ELR (cell line): ENCODE measurements around the gene IL1RAPL1.
"Not testable (repeated sequence)": the region's sequence is repeated elsewhere in the genome, so short reads cannot be mapped to it uniquely, and the experiment has no call there.

Experiments used
- DNase-seq: peaks from one replicate; pipeline ENCODE4 v3.0.0-alpha.2; 2015; ENCODE audit warnings: low read depth

IL1RAPL1 gene

DNA sequence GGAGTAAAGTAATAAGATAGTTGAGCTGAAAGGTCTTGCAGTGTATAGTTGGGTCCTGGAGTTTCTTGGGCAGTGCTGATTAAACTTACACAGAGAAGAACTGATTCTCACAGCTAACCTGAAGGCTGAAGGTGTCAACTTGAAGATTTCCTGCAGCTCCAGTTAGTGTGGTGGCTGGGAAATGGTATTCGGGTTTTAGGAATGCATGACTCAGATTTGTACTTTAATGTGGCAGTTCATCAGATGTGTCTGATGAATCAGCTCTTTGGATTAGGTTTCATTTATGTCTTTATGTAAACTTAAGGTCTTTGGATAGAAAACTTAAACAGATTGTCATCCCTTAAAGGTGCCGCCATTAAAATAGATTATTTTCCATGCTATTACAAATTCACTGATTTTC is 200.0 kb downstream of the IL1RAPL1 start:
- peak; percentile 4 for DNase-seq

DNA sequence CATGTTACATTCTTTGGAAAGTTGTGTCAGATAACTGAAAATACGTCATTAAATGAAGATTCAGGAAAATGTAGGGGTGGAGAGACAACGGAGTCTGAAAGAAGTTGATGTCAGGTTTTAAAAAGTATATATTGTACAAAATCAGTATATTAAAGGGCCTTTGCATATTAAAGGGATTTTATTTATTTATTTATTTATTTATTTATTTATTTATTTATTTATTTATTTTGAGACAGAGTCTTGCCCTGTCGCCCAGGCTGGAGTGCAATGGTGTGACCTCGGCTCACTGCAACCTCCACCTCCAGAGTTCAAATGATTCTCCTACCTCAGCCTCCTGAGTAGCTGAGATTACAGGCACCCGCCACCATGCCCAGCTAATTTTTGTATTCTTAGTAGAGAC is 213.4 kb downstream of the IL1RAPL1 start:
- not testable (repeated sequence) for DNase-seq

DNA sequence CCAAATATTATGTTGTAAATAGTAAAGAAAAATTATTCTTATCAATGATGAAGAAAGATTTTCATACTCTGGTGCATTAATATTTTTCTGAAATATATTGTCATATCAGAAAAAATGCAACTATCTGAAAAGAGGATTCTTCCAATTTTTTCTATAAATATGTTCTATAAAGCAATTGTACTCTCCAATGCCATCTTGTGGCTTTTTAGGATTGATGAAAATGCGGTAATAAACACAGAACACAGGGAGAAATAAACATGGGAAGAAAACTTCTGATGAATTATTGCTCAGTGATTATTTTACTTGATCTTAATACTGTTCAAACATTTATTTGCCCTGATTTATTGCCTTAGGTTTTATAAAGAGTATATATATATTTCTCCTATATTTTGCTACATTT is 215.4 kb downstream of the IL1RAPL1 start:
- no peak for DNase-seq

DNA sequence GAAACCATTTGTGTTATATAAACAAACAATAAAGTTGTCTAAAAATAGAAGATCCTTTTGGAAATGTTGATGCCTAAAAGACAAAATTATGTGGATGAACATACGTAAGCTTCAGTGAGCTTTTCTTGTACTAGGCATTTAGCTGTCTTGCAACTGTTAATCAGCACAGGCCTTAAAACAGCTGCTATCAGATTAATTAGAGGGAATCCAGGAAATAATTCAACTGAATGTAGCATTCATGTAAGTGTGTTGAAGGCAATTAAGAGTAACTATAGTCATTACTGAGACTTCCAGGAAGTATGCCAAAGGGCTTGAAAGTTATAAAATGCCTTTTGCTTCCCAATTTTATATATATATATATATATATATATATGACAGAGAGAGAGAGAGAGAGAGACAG is 248.7 kb downstream of the IL1RAPL1 start:
- no peak for DNase-seq

DNA sequence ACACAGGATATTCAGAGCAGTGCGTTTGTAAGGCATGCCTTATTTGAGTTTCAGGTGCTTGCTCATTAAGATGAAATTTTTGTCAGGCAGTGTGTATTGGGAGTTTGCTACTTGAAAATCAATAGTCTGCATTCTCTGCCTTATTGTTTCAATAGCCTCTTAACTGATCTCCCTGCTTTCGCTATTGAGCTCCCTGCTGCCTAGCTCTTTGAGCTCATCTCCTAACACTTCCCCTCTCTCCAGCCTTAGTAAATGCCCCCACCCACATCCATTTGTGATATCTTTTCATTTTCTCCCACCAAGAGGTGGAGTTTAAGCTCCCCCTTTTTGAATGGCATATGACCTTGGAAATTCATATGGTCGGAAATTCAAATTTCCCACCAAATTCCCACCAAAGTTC is 256.6 kb downstream of the IL1RAPL1 start:
- no peak for DNase-seq

DNA sequence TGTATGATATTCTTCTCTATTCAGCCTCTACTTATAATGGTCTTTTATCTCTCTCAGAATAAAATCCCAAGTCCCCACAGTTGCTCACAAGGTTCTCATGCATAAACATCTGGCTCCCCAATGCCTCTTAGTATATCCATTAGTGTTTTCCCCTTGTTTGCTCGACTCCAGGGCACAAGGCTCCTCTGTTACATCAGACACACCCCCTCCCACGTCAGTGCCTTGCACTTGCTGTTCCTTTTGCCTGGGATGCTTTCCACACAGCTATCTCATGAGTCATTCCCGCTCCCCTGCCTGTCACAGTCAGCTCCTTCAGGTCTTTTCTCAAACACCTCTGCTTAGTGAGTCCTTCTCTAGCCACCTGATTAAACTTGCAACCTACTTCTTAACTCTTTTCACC is 260.2 kb downstream of the IL1RAPL1 start:
- peak; percentile 0 for DNase-seq

DNA sequence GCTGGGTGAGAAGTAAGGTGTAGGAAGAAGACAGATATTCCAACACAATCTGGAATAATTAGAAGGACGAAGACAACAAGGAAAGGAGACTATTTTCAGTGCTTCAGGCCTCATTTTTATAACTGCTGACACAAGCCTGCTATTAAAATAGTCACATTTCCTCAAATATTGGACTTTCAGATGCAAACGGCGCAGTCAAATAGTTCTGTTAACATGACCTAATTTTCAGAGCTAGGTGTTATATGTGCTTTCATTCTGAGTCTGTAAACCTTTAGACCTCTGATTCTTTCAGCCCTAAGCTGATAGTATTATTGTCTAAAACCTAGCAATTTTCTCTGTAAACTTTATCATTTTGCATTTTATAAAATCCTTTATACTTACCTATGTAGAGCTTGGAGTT is 261.5 kb downstream of the IL1RAPL1 start:
- DNase-seq: no peak

DNA sequence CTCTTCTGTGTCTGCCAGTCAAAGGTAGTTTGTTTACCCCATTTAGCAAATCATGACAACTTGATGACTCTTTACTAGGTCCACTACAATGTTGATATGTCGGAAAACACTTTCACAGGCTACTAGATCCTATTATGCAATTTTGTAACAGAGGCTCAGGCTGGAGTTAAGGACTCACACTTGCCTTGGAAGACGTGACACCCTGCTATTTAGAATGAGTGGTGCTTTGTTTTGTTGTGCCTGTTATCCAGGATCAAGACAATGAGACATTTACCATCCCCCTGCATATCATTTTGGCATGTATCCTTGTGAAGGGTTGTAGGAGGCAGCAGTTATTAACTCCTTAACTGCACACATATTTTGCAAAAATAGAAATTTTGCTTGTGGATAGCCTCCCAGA is 263.7 kb downstream of the IL1RAPL1 start:
- no peak for DNase-seq

DNA sequence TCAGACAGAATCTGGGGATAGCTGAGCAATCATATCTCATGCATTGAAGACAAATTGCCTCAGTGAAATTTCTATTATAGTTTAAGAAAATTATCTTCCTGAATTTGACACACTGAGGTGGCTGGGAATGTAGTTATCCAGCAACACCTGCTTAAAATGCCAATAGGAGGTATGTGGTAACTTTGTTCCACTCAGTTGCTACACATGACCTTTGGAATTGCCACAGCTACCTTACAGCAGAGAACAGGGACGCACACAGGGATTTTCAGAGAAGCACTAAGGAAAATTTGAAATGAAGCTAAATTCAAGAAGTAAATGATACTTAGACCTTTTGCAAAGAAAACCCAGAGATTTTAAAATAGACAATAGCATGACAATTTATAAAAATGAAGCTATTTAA is 264.6 kb downstream of the IL1RAPL1 start:
- DNase-seq: no peak

DNA sequence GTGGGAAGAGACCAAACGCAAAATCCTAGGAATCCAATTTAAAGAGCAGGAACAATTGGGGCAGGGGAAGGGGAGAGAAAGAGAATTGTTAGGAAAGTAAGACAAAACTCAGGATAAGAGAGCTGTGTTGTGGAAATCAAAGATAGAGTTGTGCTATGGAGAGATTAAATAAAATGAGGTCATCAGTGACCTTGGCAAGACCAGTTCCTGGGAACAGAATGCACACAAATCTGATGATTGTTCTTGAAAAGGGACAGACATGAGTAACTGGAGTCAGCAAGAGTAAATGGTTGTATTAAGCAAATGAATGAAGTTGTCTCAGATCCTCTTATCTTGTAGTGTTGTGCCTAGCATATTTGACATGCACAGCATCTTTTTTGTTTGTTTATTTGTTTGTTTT is 267.4 kb downstream of the IL1RAPL1 start:
- DNase-seq: no peak

DNA sequence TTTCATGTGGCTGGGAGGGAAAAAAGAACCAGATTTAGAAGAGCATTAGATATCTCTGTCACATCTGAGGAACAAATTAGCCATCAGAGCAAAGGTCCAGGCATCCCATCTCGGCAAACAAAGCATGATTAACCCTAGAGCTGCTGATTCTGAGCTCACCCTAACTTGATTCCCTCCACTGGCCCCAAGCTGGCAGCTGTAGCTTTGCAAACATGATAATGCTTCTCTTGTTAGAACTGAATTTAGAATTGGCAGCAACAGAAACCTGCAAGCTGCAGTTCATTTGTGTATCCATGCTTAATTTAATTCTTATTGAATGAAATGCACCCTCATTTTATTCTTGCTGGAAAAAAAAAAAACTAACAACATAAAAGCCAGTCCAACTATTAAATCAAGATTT is 289.2 kb downstream of the IL1RAPL1 start:
- DNase-seq: no peak

DNA sequence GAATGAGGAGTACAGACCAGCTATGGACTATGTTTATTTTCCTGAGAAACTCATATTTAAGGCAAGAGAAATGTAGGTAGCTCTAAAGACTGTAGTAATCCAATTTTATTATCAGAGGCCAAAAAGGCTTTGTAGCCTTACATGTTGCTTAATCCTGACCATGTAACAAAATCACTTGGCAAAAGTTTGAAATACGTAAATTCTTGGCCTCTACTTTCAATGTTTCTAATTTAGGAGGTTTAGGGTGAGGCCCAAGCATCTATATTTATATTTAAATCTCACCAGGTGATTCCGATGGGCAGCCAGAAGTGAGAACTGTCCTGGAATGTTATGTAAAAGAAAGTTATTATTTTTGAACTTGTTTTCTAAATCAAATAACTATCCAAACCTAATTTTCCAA is 289.7 kb downstream of the IL1RAPL1 start:
- no peak for DNase-seq

DNA sequence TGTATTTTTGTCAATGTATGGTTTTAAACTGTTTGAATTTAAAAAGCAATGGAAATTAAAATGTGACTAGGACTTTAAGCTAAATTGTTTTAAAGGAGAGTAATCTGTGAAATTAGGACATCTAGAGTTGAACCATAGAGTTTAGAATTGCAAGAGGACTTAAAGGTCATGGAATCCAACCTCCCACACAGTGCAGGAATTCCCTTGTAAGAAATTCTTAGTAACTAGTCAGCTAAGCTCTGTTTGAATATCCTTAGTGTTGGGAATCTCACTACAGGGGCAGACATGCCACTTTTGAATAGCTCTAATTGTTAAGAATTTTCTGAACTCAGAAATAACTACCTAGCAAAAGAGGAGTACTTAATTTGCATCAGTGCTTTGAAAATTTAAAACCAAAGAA is 292.9 kb downstream of the IL1RAPL1 start:
- DNase-seq: no peak

DNA sequence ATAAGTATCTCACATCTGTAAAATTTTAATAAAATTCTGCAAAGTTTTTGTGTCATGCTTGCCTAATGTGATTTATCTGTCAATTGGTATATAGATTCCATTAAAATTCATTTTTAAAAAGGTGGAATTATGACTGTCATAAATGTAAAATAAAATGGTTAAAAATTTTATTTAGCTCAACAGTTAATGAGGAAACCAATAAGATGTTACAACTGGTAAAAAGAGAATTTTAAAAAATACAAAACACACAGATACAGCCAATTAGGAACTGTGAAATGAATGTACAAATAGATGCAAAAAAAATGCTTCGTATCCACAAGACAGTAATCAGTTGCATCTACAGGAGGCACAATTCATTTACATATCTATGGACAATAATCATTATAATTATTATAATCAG is 297.6 kb downstream of the IL1RAPL1 start:
- no peak for DNase-seq

DNA sequence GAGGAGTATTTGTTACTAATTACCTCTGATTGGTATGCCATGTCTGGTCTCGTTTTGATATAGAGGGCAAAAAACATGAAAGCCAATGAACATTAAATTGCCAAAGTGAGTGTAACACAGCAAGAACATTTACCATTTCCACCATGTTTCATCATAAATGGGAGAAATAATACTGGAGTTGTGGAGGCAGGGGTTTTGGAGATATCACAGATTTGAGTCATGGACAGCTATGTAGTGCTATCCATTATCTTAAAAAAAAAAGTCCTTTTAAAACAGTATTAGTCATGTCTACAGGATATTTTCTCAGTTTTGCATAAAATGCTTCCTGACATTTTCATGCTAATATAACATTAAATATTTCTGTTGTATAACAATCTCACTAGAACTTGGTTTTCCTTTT is 301.2 kb downstream of the IL1RAPL1 start:
- DNase-seq: no peak

DNA sequence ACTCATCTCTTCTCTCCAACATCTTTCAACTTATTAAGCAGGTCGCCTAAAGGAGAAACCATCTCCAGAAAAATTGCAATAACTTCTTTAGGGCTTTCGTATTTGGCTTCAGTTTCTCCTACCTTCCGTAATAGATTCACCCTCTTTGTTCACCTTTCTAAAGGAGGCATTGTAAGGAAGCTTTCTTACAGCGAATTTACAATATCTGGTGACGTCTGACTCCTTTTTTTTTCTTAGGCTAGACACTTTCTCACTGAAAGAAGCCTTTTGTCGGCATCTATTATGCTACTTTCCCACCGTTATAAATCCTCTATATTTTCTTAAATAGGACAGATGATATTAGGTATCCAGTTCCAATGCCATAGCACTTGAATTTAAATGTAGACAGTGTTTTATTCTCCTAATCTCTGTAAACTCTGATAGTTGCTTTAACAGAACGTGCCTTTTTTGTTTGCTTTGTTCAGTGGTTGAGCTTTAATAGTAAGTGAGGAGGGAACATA is 302.4 kb downstream of the IL1RAPL1 start:
- no peak for DNase-seq

DNA sequence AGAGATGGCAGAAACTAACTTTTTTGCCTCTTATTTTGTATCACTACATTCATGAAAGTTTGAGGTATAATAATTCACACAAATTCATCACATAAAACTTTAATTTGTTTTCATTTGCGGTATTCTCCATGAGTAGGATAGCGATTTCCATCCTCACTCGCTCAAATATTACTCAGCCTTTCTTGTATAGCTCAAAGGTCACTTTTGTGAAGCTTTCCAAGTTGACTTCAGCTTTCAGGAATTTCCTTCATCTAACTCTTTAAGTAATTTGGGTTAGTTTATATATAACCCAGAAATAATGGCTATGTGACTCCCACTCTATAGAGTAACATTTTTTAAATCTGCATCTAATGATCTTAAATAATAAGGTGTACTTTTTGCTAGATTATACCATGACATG is 314.4 kb downstream of the IL1RAPL1 start:
- DNase-seq: no peak

DNA sequence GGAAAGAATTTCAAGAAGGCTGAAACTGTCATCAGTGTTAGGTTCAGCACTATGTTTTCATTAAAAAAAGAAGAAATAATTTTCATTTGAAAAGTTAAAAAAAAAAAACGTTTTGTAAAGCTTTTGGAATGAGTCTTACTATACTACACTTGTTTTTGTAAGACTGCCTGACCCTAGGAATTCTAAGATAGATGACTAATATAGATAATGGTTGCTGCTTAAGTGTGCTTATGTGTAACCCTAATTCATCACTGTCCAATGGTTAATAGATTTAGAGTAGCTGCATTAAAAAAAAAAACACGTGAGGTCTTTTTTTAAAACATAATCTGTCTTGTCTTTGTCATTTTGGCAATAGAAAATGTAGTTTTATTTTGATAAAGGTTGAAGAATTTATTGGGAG is 323.2 kb downstream of the IL1RAPL1 start:
- DNase-seq: no peak

DNA sequence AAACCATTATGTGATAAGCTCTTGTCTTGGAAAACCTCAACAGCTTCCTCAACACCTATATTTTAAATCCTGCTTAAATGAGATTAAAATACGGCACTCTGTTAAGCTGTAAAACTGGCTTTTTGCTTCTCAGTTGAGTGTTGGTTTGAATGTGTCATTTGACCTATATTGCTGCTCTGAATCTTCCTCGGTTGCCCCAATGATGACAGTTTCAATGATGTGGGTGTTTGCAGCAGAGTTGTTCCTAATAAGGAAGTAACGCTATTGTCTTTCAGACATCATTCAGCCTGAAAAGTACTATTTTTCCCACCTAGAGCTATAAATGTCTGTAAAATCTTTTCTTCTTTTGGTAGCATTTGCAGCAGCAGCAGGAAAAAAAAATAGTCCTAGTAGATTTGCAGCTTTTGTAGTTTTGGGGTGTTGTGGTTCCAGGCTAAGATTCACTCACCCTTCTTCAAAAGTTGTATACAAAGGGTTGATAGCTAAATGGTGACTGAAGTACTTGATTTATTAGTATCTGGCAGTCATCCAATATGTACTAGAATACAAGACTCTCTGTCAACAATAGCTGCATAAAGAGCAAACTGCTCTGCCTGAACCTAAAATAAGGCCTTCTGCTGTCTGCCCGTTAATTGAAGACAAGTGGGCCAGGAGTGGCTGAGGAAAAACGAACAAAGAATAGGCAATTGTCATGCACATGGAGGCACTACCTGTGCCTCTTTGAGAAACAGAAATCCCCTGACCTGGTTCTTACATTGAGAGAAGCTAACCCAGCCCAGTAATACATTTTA is 333.1 kb downstream of the IL1RAPL1 start:
- DNase-seq: no peak

DNA sequence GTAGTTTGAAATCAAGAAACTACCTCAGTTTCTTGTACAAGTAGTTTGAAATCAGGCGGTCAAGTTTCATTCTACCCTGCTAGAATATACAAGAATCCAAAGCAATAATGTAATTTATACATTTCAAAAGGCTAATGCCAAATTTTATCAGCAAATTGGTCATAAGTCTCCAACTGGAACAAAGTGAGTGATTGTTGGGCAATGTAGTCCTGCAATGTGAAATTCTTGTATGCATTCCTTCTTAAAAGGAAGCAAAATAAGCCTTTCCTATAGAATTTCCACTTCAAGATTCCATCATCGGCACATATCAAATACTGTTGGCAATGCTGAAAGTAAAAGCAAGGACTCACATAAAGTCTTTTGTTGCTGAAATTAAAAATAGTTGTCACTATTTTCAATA is 334.9 kb downstream of the IL1RAPL1 start:
- DNase-seq: no peak

DNA sequence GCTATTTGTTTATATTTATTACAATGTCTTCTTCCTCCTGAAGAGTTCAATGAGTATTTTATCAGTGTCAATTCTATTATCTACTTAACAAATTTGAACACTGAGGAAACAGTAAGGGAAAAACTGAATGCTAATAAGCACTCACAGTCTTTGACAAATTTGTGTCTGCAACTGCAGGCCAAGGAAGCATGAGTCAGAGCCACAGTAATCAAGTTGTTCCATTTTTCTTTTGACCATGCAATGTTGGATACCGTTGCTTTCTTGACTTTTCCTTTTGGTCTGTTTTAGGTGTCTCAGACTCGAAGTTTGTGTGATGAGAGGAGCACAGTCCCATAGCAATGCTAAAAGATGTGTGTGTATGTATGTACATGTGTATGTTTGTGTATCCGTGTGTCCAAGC is 359.6 kb downstream of the IL1RAPL1 start:
- DNase-seq: no peak

DNA sequence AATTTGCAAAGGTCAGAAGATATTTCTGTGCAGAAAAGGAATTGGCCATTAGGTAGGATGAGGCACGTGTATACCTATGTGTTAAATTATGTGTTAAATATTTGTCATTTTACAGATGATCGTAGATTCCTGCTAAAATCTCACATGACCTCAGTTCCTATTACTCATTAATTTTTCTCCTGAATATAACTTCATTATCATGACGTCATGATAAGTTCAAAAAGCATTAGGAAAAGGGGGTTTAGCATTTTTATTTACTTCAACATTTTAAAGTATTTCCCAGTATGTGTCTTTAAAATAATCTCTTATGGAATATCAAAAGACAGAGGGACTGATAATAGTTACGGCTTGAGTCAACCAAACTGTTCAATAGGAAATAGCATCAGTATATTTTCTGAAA is 372.8 kb downstream of the IL1RAPL1 start:
- no peak for DNase-seq

DNA sequence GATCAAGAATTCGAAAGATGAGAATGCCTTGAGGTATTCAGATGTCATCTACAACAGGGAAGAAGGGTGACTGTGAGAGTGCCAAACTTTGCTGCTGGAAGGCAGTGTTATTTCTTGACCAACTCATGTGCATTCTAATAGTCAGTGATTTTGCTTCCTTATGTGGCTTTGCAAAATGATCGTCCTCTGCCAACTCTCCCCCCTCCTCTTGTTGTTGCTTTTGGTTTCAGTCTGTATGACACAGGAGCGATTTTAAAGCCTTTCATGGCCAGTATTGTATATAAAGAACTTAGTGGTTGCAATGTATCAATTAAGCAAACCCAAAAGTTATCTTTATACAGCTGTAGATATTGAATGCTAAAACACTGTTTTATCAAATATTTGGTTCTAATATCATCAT is 379.1 kb downstream of the IL1RAPL1 start:
- no peak for DNase-seq

DNA sequence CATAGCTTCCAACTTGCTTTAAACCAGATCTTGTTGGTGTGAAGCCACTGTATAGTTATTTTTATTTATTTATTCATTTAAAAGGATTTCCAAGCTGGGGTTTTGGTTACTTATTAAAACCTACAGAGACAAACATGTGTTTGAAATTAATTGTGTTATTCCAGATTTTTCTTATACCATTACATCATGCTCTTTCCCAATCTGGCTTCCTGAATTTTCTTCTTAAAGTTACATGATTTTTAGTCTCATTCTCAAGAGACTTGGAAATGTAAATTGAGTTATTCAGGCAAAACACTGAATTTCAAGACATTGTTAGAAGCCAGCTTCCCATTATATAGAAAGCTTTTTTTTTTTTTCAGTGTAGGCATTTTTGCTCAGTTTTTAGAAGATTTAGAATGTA is 381.9 kb downstream of the IL1RAPL1 start:
- no peak for DNase-seq
